ENCODE measurements around the gene CYB5B. TPM values are rescaled to one million over a fixed set of nuclear protein-coding genes. Genes with fewer than 3 reads are reported as not detected.

Gene CYB5B
- total and polyA plus RNA-seq, 2 donors (not counting 3 experiments of a cell fraction or from before 2014, with no cell fraction given), result 175 to 176 TPM

- no TSS peak for BruUV-seq (replicated peaks)
- POLR2A ChIA-PET, result no interaction called here
- DNase-seq (ENCODE audit: low read depth, low spot score), result no peak
- Histone ChIP-seq H3K27ac (ENCODE audit: insufficient read depth, low read depth, low read length) (no peak overlapping the region), H3K27me3 (ENCODE audit: control insufficient read depth in 2 of 2, insufficient read depth in 2 of 2, low read length in 2 of 2) (peaks cover 0 to 2% of the 10 kb centered on the region in 2 experiments), H2AFZ (ENCODE audit: low read depth, low read length) (no peak overlapping the region), H4K20me1 (replicated peaks; ENCODE audit: control insufficient read depth, extremely low read depth, insufficient read depth, low read length) (no peaks in the 10 kb centered on the region), H3K9me1 (replicated peaks; ENCODE audit: control insufficient read depth, extremely low read depth, insufficient read depth, low read length) (no peaks in the 10 kb centered on the region), H3K9me3 (replicated peaks; ENCODE audit: control insufficient read depth, insufficient read depth, low read length) (no peaks in the 10 kb centered on the region), H3K36me3 (ENCODE audit: control insufficient read depth in 2 of 2, extremely low read depth in 1 of 2, insufficient read depth in 2 of 2, low read length in 2 of 2) (no peaks in the 10 kb centered on the region), H3K9ac (replicated peaks; ENCODE audit: extremely low read depth, insufficient read depth, low read length) (no peak overlapping the region), H3K4me2 (ENCODE audit: insufficient read depth, low read length) (no peak overlapping the region), H3K79me2 (ENCODE audit: control insufficient read depth, insufficient read depth, low read length) (no peaks in the 10 kb centered on the region), H3K4me3 (replicated peaks in 1 of 3; ENCODE audit: insufficient read depth in 1 of 3, low read depth in 1 of 3, low read length in 3 of 3) (no peak overlapping the region), H3K4me1 (ENCODE audit: control insufficient read depth, extremely low read depth, insufficient read depth, low read length) (no peaks in the 10 kb centered on the region)
- dilution Hi-C loops (cut with MboI; ENCODE audit: extremely low pct_ligation_motif_present, low sequenced_read_pairs), result no loop called here
- intact Hi-C loops (cut with micrococcal nuclease), result loop anchor here (5.0 kb wide), 1 partner anchor 68 kb away; the partner anchor contains the start of gene NFAT5
- TF ChIP-seq GATA2 (IDR thresholded peaks at IDR 0.05; ENCODE audit: insufficient read depth, insufficient read length, low read depth, low read length) (no peak), CTCF (IDR thresholded peaks at IDR 0.05; ENCODE audit: extremely low read depth in 1 of 2, insufficient read depth in 1 of 2, low read depth in 1 of 2, low read length in 2 of 2) (no peak), MYC (IDR thresholded peaks at IDR 0.05; ENCODE audit: low read depth, low read length) (no peak), JUN (IDR thresholded peaks at IDR 0.05; ENCODE audit: borderline replicate concordance, insufficient read depth, insufficient read length, low read depth) (no peak), EZH2 (IDR thresholded peaks at IDR 0.05; ENCODE audit: borderline replicate concordance, low read depth, low read length, severe bottlenecking) (no peak), FOS (IDR thresholded peaks at IDR 0.05; ENCODE audit: borderline replicate concordance, insufficient read depth, low read length) (no peak), MAX (IDR thresholded peaks at IDR 0.05; ENCODE audit: insufficient read depth, insufficient read length) (no peak), POLR2AphosphoS5 (IDR thresholded peaks at IDR 0.05; ENCODE audit: insufficient read depth, low read depth, low read length) (no peak), POLR2A (IDR thresholded peaks at IDR 0.05; ENCODE audit: low read depth, low read length) (no peak)
- CTCF ChIA-PET, result interaction anchor here (0.6 kb wide), 1 partner anchor 250 kb away, joined by 3 read pairs; no protein-coding TSS in a partner anchor
- FAIRE-seq, result no peak
These were observed 74.5 kb downstream of the CYB5B start for GRCh38 chr16:69498926-69499325.

Data from endothelial cell of umbilical vein (primary cell).